OCI-LY7 (cell line): ENCODE data around the gene RANBP17. TPM values are rescaled to one million over a fixed set of nuclear protein-coding genes. Genes with fewer than 3 reads are reported as not detected.

Experiments used
- BruUV-seq: library from RNA; stranded (reverse); fragments of 400-500 nt; replicated peaks from 2 replicates; lab custom pipeline; 2021; lab: Mats Ljungman, UMichigan
- CTCF ChIA-PET: fragments of 300-600 bp; sonication (Branson Sonifier 250); formaldehyde crosslinking; loops from one replicate; lab custom pipeline; 2022; ENCODE audit warnings: antibody characterized with exemption; ENCODE audit not compliant: unreplicated experiment; lab: Charles Lee
- POLR2A ChIA-PET: fragments of 300-600 bp; sonication (Branson Sonifier 250); formaldehyde crosslinking; loops from one replicate; lab custom pipeline; 2022; ENCODE audit warnings: antibody characterized with exemption; lab: Charles Lee
- DNase-seq: peaks from one replicate; pipeline ENCODE4 v3.0.0-alpha.2; 2015; ENCODE audit warnings: low spot score
- H2AFZ ChIP-seq: fragments of 200-600 bp; sonication (generic), shearing (Covaris generic); 2 replicates; pipeline ENCODE4 v1.6.1; 2014; ENCODE audit warnings: mild to moderate bottlenecking, antibody characterized with exemption, low read length, moderate library complexity
- H3K27ac ChIP-seq: fragments of 200-600 bp; sonication (generic); 2 replicates; pipeline ENCODE4 v1.5.1; 2014; ENCODE audit warnings: mixed run types, low read depth, mild to moderate bottlenecking, moderate library complexity, low read length, inconsistent platforms; ENCODE audit not compliant: poor library complexity, severe bottlenecking
- H3K36me3 ChIP-seq: fragments of 200-600 bp; sonication (generic); 2 replicates; pipeline ENCODE4 v1.6.1; 2014; ENCODE audit warnings: mild to moderate bottlenecking, antibody characterized with exemption, low read length, moderate library complexity, mixed read lengths; ENCODE audit not compliant: insufficient read depth
- H3K4me1 ChIP-seq: fragments of 200-600 bp; sonication (generic); 2 replicates; pipeline ENCODE4 v1.5.1; 2014; ENCODE audit warnings: mild to moderate bottlenecking, low read length; ENCODE audit not compliant: insufficient read depth, poor library complexity, severe bottlenecking
- H3K4me2 ChIP-seq: fragments of 200-600 bp; sonication (generic); 2 replicates; pipeline ENCODE4 v1.6.1; 2014; ENCODE audit warnings: mild to moderate bottlenecking, low read length
- H3K4me3 ChIP-seq: fragments of 200-600 bp; sonication (generic); 2 replicates; pipeline ENCODE4 v1.5.1; 2014; ENCODE audit warnings: mild to moderate bottlenecking, low read depth, low read length; ENCODE audit not compliant: poor library complexity, severe bottlenecking
- H3K79me2 ChIP-seq: fragments of 200-600 bp; sonication (generic); 2 replicates; pipeline ENCODE4 v1.6.1; 2016; ENCODE audit warnings: low read depth, mild to moderate bottlenecking, low read length, moderate library complexity, mixed read lengths; ENCODE audit not compliant: insufficient read depth
- H3K9me2 ChIP-seq: fragments of 200-600 bp; sonication (generic); 2 replicates; pipeline ENCODE4 v1.6.1; 2016; ENCODE audit warnings: mild to moderate bottlenecking, low read length, mixed read lengths; ENCODE audit not compliant: insufficient read depth
- H3K9me3 ChIP-seq: fragments of 200-600 bp; sonication (generic); 2 replicates; pipeline ENCODE4 v1.6.1; 2014; ENCODE audit warnings: mild to moderate bottlenecking, mixed run types, low read length, mixed read lengths
- H4K20me1 ChIP-seq: fragments of 200-600 bp; sonication (generic); 2 replicates; pipeline ENCODE4 v1.6.1; 2014; ENCODE audit warnings: mild to moderate bottlenecking, antibody characterized with exemption, low read length, moderate library complexity, mixed read lengths; ENCODE audit not compliant: insufficient read depth
- CTCF ChIP-seq: fragments of 200-600 bp; sonication (generic); conservative IDR thresholded peaks from 2 replicates; pipeline ENCODE4 v1.5.1; 2014; ENCODE audit warnings: mild to moderate bottlenecking, antibody characterized with exemption, low read length, moderate library complexity, mixed read lengths
- EZH2phosphoT487 ChIP-seq: fragments of 200-600 bp; sonication (generic); IDR thresholded peaks from 2 replicates; pipeline ENCODE4 v1.6.1; 2018; ENCODE audit warnings: low read depth, borderline replicate concordance, mild to moderate bottlenecking, mixed run types, antibody characterized with exemption, low read length, moderate library complexity, mixed read lengths
- intact Hi-C: fragments of 100-400 bp; cut with micrococcal nuclease; formaldehyde crosslinking; loops from one replicate; pipeline ENCODE4 v1.10.0; 2022; ENCODE audit not compliant: unreplicated experiment
- total RNA-seq, 2 experiments: library from RNA; depleted of rRNA in 1 of 2; stranded (reverse); fragments of >200 nt in 1 of 2; shearing (Covaris generic) in 1 of 2; gene quantifications; 2 replicates each; pipeline ENCODE4 v1.2.3, GENCODE V29; 2014 to 2022

The RANBP17 gene
- total RNA-seq, 2 experiments from 2014 or later = not detected

DNA sequence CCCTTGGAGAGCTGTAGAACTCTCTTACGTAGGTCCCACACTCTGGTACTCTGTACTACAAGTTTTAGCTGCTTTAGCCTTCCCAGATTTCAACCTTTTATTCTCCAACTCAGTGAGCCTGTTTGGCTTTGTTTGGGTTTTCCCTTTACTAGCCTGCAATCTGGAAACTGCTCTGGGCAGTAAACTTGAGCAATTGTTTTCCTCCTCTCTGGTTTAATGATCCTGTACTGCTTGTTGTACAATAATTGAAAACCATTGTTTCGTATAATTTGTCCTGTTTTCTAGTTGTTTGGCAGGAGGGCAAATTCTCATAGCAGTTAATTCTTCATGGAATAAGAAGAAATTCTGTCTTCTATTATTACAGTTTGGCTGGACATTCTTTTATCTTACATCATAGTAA lies 384.4 kb downstream of the RANBP17 start:
- Histone ChIP-seq H3K9me2 (no peaks in the 10 kb centered on the region), H4K20me1 (no peaks in the 10 kb centered on the region), H2AFZ (no peak overlapping the region), H3K27ac (no peak overlapping the region), H3K36me3 (no peaks in the 10 kb centered on the region), H3K79me2 (no peaks in the 10 kb centered on the region), H3K4me3 (no peak overlapping the region), H3K4me2 (no peak overlapping the region), H3K4me1 (no peaks in the 10 kb centered on the region), H3K9me3 (0 out of 2 replicates have a peak, but pooled peaks cover 10% of the 10 kb centered on the region)
- CTCF ChIA-PET = no interaction called here
- DNase-seq = no peak
- POLR2A ChIA-PET = interaction anchor here (0.7 kb wide), 1 partner anchor 490 kb away, joined by 8 read pairs; no protein-coding TSS in a partner anchor
- no TSS peak for BruUV-seq
- intact Hi-C loops = no loop called here
- TF ChIP-seq EZH2phosphoT487 = no peak

DNA sequence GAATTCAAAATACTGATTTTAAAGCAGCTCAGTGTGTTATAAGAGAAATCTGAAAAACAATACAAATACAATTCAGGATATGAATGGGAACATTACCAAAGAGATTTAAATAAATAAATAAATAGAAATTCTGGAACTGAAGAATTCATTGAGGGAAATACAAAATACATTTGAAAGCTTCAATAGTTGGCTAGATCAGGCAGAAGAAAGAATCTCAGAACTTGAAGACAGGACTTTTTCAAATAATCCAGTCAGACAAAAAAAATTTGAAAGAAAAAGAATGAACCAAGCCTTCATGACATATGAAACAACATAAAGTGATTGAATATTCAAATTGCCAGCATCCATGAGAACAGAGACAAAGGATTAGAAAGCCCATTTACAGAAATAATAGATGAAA lies 387.6 kb downstream of the RANBP17 start:
- TF ChIP-seq EZH2phosphoT487 (no peak), CTCF (no peak)
- no peaks in the 10 kb centered on the region for H3K4me1 ChIP-seq
- H2AFZ ChIP-seq = no peak overlapping the region
- no peaks in the 10 kb centered on the region for H4K20me1 ChIP-seq
- H3K4me2 ChIP-seq = no peak overlapping the region
- DNase-seq = no peak
- POLR2A ChIA-PET = no interaction called here
- H3K36me3 ChIP-seq = no peaks in the 10 kb centered on the region
- H3K27ac ChIP-seq = no peak overlapping the region
- no peak overlapping the region for H3K4me3 ChIP-seq
- no peaks in the 10 kb centered on the region for H3K79me2 ChIP-seq
- 0 out of 2 replicates have a peak, but pooled peaks cover 10% of the 10 kb centered on the region for H3K9me3 ChIP-seq
- no TSS peak for BruUV-seq
- intact Hi-C loops = no loop called here
- H3K9me2 ChIP-seq = no peaks in the 10 kb centered on the region
- CTCF ChIA-PET = no interaction called here

GRCh38 chr5:171250738-171251137 lies 388.9 kb downstream of the RANBP17 start:
- CTCF ChIA-PET = no interaction called here
- Histone ChIP-seq H3K27ac (no peak overlapping the region), H3K4me3 (no peak overlapping the region), H3K4me2 (no peak overlapping the region), H3K9me3 (0 out of 2 replicates have a peak, but pooled peaks cover 10% of the 10 kb centered on the region), H3K9me2 (no peaks in the 10 kb centered on the region), H4K20me1 (no peaks in the 10 kb centered on the region), H2AFZ (no peak overlapping the region), H3K4me1 (no peaks in the 10 kb centered on the region), H3K79me2 (no peaks in the 10 kb centered on the region), H3K36me3 (no peaks in the 10 kb centered on the region)
- DNase-seq = no peak
- TF ChIP-seq EZH2phosphoT487 = no peak
- no peak for TF ChIP-seq CTCF
- intact Hi-C loops = no loop called here
- no TSS peak for BruUV-seq
- POLR2A ChIA-PET = interaction anchor here (0.6 kb wide), 1 partner anchor 49 kb away, joined by 3 read pairs; no protein-coding TSS in a partner anchor
